HG03354 (cell line): ENCODE results near the gene KIF12.

Experiments used
- ATAC-seq: cut with Tn5 transposase; IDR thresholded peaks from one replicate; pipeline ENCODE4 v1.9.1; 2021; ENCODE audit warnings: mild to moderate bottlenecking; ENCODE audit not compliant: unreplicated experiment, poor library complexity, severe bottlenecking

The KIF12 gene

GRCh38 chr9:114124138-114124537, 25.0 kb upstream of the KIF12 start:
- no peak for ATAC-seq

DNA sequence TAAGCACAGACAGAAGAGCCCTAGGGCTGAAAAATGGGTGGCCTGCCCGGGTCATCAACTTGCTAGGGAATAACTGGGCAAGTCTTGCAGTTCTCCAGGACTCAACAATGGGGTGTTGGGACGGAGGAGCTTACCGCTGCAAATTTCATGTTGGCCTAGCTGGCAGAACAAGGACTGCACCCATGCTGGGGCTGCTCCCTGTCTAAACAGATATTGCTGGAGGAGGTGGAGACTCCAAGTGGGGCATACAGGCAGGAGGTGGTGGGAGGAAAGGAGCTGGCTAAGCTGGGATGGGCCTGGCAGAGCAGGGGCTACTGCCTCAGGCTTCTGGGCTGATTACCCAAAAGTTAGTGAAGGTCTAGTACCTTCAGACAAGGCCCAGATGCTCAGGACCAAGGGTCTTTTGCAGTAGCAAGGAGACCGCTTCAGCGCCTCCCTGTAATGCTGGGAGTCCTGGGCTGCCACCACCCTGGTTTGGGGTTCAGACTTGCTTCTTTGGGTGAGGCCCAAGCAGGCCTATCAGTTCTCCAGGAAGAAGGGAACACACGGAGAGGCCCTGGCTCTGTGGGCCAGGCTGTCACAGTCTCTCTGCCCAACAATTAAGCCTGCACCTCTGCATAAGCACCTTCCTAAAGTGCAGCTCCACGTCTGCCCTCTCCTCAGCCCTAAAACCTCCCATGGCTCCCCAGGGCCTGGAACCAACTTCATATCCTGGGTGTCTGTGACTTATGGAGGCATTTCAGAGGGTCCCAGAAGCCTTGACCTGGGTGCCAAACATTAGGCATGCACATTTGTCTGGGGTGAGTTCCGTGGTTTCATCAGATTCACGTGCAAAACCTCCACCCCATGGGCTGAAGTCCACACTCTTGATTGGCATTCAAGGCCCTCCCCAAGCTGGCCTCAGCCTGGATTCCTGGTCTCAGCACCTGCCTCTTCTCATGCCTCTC, 24.2 kb upstream of the KIF12 start:
- ATAC-seq, result no peak

GRCh38 chr9:114122136-114123027, 23.3 kb upstream of the KIF12 start:
- no peak for ATAC-seq

DNA sequence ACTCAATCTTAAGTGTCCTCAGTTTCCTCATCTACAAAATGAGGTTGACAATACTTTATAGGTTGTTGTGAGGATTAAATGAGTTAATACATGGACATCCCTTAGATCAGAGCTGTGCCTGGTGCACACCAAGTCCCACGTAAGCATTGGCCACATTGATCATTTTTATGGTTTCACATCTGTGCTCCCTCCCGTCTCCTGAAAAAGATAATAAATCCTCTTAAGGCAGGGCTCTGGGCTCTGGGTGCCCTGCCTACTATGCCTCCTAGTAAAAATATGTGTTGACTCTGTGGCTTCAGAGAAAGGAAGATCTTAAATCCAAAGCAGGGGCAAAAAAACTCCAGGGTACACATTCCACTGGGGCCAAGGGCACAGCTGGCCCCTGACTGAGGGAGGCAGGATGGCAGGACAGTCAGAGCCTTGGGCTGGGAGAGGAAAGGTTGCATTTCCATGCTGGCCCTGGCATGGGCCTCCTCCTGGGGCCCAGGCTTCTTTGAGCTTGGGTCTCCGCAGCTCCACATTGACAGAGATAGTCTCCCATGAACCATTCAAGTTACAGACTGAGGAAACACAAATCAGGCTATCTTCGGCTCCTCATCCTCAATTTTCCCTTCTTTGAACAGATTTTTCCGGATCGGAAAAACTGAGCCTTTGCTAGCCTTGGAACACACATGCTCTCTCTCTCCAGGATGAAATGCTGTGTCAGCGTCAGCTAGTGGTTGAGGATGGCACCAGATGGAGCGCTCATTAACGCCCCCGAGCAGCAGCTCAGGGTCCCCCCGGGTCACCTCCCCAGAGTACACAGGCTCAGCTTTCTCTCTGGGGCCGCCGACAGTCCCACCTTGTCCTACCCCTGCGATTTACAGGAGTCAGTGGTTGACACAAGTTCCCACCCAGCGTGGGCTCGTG, 22.4 kb upstream of the KIF12 start:
- no peak for ATAC-seq

GRCh38 chr9:114120192-114121014, 21.3 kb upstream of the KIF12 start:
- no peak for ATAC-seq

DNA sequence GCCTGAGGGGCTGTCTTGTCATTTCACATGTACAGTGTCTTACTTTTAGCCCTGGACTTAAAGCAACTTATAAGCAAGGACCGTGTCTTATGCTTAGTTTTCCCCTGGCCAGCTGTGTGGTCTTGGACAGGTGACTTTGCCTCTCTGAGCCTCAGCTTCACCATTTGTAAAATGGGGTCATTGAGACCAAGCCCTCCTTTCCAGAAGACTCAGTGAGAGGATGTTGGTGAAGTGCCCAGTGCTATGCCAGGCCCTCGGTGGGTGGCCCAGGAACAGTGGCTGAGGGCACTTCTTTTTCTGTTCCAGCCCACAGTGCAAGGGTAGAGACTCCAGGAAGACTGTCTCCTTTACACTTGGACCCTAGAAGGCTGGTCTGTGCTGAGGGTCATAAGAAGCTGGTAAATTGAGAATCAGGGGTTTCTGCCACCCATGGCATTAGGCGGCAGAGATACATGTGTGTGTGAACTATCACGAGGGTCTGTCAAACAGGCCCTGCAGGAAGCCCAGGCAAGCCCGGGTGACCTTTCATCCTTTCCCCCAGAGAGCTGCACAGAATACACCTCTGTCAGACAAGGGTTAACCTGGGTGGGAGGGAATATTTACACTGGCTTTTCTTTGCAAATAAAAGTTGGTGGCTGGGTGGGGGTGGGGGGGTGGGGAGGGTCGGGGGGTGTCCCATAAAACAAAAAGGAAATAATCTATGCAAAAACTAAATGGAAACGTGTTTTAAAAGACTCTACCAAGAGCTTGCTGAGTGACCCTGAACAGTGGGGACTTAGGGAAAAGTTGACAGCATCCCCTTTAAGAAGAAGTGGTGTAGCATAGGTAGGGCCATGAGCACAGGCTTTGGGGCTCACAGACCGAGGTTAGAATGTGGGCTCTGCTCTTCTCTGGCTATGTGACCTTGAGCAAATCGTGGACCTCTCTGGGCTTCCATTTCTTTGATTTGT, 20.4 kb upstream of the KIF12 start:
- no peak for ATAC-seq

DNA sequence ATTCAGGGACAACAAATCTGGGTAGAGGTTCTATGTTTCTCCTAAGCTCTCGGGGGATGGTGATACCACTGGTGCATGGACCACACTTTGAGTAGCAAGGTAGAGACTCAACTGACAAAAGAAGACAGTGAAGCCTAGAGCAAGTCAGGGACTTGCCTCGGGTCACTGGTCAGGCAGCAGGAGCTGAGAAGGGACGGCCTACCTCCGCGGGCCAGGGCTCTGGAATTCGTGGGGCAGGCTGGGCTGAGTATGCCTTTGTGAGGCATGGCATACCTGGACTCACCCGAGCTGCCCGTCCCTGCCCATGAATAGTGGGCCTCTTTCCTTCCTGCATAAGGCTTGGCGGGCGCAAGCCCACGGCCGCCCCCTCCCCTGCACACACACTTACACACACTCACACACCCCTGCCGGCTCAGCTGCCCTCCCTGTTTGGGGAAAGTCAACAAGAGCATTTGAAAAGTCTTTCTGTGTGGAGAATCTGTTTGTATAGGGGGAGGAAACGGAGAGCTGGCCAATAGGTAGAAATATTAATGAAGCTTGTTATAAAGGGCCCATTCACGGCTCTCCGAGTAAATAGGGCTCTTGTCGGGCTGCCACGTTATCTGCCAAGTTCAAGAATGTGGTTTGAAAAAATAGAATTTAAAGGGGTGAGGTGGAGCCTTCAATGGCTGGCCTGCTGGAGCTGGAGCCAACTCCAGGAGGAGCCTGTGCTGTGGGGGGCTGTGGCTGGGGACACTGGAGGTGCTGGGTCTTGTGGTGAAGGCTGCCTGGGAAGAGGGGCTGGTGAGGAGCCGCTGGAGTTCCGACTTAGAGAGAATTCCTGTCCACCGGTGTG, 19.1 kb upstream of the KIF12 start:
- ATAC-seq, result no peak

GRCh38 chr9:114117614-114117995, 18.5 kb upstream of the KIF12 start:
- no peak for ATAC-seq

GRCh38 chr9:114116126-114116747, 17.1 kb upstream of the KIF12 start:
- no peak for ATAC-seq

DNA sequence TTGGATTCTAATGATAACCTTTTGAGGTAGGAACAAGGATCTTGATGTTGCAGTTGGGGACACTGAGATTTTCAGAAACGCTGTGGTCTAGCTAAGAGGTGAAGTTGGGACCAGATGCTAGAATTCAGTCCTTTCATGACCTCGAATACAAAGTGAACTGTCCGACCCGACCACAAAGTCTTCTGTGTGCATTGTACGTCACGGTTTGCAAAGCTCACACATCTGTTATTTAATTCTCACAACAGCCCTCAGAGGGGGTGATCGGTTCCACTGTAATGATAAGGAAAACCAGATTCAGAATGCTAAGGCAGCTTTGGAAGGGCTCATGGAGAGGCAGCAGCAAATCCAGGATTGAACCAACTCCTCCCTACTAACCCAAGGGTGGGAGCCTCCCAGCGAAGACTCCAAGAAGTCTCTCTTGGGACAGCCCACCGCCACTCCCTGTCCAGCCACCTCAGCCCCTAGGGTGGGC, 16.6 kb upstream of the KIF12 start:
- no peak for ATAC-seq

- ATAC-seq, result no peak
These were observed 15.3 kb upstream of the KIF12 start for GRCh38 chr9:114114364-114114763.

GRCh38 chr9:114112778-114113584, 13.9 kb upstream of the KIF12 start:
- no peak for ATAC-seq

- ATAC-seq, result no peak
These were observed 13.2 kb upstream of the KIF12 start for GRCh38 chr9:114112325-114112724.

- ATAC-seq, result no peak
These were observed 11.1 kb upstream of the KIF12 start for GRCh38 chr9:114110180-114110579.

DNA sequence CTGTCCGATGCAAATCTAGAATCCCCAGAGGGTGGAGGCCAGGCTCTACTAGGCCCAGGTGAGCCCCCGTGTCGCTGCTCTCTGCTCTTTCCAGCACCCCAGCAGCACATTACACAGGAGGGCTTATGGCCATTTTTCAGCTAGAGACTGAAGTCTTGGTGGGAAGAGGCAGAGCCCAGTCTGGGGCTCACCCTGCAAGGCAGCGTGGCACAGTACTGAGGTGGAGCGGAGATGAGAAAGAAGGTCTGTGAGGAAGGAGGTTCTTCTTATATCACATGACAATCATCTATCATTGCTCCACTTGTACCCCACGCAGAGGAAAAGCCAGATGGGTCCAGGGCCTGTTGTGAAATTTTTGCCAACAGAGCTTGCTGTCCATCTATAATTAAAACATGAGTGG, 10.0 kb upstream of the KIF12 start:
- no peak for ATAC-seq
